Stomach (tissue), 4 donors: ENCODE data around the gene XRCC6.

Experiments
- CTCF ChIP-seq, 7 experiments: fragments of 450-650 bp in 4 of 7; fragments of 200-600 bp in 3 of 7; sonication (generic) in 3 of 7; IDR thresholded peaks; one replicate each; pipeline ENCODE4 v1.5.1; 2016 to 2019; ENCODE audit warnings: antibody characterized with exemption in 7 of 7, control low read depth in 2 of 7, mild to moderate bottlenecking in 1 of 7
- POLR2A ChIP-seq, 4 donors: fragments of 450-650 bp; IDR thresholded peaks; one replicate each; pipeline ENCODE4 v1.6.1; 2016; ENCODE audit warnings: antibody characterized with exemption in 4 of 4, control low read depth in 2 of 4, mild to moderate bottlenecking in 1 of 4, moderate library complexity in 1 of 4
- POLR2AphosphoS5 ChIP-seq, 3 donors: sonication (generic); formaldehyde crosslinking; IDR thresholded peaks; one replicate each; pipeline ENCODE4 v1.6.1; 2016; ENCODE audit warnings: antibody characterized with exemption in 3 of 3

DNA sequence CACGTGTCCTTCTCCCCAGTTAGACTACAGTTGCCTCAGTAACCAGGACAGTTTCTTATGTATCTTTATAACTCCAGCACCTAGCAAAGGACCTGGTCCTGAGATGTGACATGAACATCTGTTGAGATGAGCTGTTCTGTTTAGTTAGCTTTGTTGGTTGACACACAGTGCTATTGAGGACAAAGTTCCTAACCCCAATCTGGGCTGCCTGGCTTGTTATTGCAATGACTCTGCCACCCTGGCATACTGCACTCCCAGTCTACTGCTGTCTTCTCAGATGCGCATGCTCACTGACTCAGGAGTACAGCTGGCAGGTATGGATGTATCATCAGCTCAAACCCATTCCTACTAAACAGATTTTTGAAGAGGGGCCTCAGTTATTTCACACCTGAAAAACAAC, 7.6 kb upstream of the XRCC6 start:
- TF ChIP-seq POLR2A (IDR thresholded peaks at IDR 0.05): no peak
- TF ChIP-seq CTCF (IDR thresholded peaks at IDR 0.05): no peak
- TF ChIP-seq POLR2AphosphoS5 (IDR thresholded peaks at IDR 0.05): no peak
